H1 (cell line): ENCODE data around the gene HADHA. TPM values are rescaled to one million over a fixed set of nuclear protein-coding genes. Genes with fewer than 3 reads are reported as not detected.

Experiments
- BACH1 ChIP-seq: IDR thresholded peaks from 2 replicates; pipeline ENCODE4 v1.6.1; 2012; ENCODE audit warnings: low read length, improper control_type of control experiment
- CBX5 ChIP-seq: fragments of 300-800, 300-1000 bp; sonication (generic); IDR thresholded peaks from 2 replicates; pipeline ENCODE4 v1.7.1; 2016; ENCODE audit warnings: antibody characterized with exemption, low read length, low read depth
- CTBP2 ChIP-seq: IDR thresholded peaks from 2 replicates; pipeline ENCODE4 v1.7.0; 2011; ENCODE audit warnings: borderline replicate concordance, mild to moderate bottlenecking, moderate library complexity, mixed read lengths, low read length; ENCODE audit not compliant: insufficient read depth, insufficient read length
- EP300 ChIP-seq, 2 experiments: IDR thresholded peaks; 1 replicate in 1 of 2; 2 replicates in 1 of 2; pipeline ENCODE4 v1.6.1; 2011 to 2012; ENCODE audit warnings: low read depth in 2 of 2, low read length in 2 of 2, mild to moderate bottlenecking in 2 of 2, borderline replicate concordance in 1 of 2, inconsistent platforms in 1 of 2, moderate library complexity in 1 of 2
- FOSL1 ChIP-seq: IDR thresholded peaks from 2 replicates; pipeline ENCODE4 v1.6.1; 2011; ENCODE audit warnings: mild to moderate bottlenecking, low read depth, low read length, moderate library complexity; ENCODE audit not compliant: insufficient read depth
- GTF2F1 ChIP-seq: IDR thresholded peaks from 2 replicates; pipeline ENCODE4 v1.6.1; 2012; ENCODE audit warnings: low read depth, low read length, improper control_type of control experiment, borderline replicate concordance
- HDAC2 ChIP-seq, 2 experiments: fragments of 300-600 bp in 1 of 2; sonication (generic) in 1 of 2; IDR thresholded peaks; 2 replicates each; pipeline ENCODE4 v1.6.1; 2011 to 2012; ENCODE audit warnings: low read depth in 2 of 2, low read length in 2 of 2, mild to moderate bottlenecking in 2 of 2, moderate library complexity in 2 of 2, borderline replicate concordance in 1 of 2, inconsistent platforms in 1 of 2
- JUN ChIP-seq: IDR thresholded peaks from 2 replicates; pipeline ENCODE4 v1.6.1; 2011; ENCODE audit warnings: low read depth, mild to moderate bottlenecking, improper control_type of control experiment, low read length
- JUND ChIP-seq: IDR thresholded peaks from 2 replicates; pipeline ENCODE4 v1.6.1; 2011; ENCODE audit warnings: mild to moderate bottlenecking, improper control_type of control experiment, low read length
- NANOG ChIP-seq: IDR thresholded peaks from 2 replicates; pipeline ENCODE4 v1.6.1; 2011; ENCODE audit warnings: low read length, low read depth, mild to moderate bottlenecking, inconsistent platforms; ENCODE audit not compliant: insufficient read depth, poor library complexity, severe bottlenecking
- NRF1 ChIP-seq: IDR thresholded peaks from 2 replicates; pipeline ENCODE4 v1.6.1; 2011; ENCODE audit warnings: mild to moderate bottlenecking, low read depth, low read length, improper control_type of control experiment
- POLR2A ChIP-seq, 2 experiments: IDR thresholded peaks; 1 replicate in 1 of 2; 2 replicates in 1 of 2; pipeline ENCODE4 v1.6.1; 2011; ENCODE audit warnings: low read depth in 2 of 2, low read length in 2 of 2, mild to moderate bottlenecking in 2 of 2; ENCODE audit errors: control extremely low read depth in 1 of 2
- RNF2 ChIP-seq: fragments of 200-900, 300-1000 bp; sonication (generic); IDR thresholded peaks from 2 replicates; pipeline ENCODE4 v1.7.1; 2016; ENCODE audit warnings: borderline replicate concordance, low read depth, mild to moderate bottlenecking, antibody characterized with exemption, low read length; ENCODE audit not compliant: poor library complexity, severe bottlenecking; ENCODE audit errors: missing control alignments
- SAP30 ChIP-seq: fragments of 300-600 bp; sonication (generic); IDR thresholded peaks from 2 replicates; pipeline ENCODE4 v1.7.1; 2012; ENCODE audit warnings: low read length, moderate library complexity, mild to moderate bottlenecking, inconsistent platforms; ENCODE audit not compliant: insufficient read depth, insufficient replicate concordance
- SIN3A ChIP-seq, 2 experiments: IDR thresholded peaks in 1 of 2; conservative IDR thresholded peaks in 1 of 2; 2 replicates each; pipeline ENCODE4 v1.6.1; 2011 to 2012; ENCODE audit warnings: low read length in 2 of 2, improper control_type of control experiment in 1 of 2, low read depth in 1 of 2, mild to moderate bottlenecking in 1 of 2
- SIRT6 ChIP-seq: IDR thresholded peaks from one replicate; pipeline ENCODE4 v1.7.1; 2012; ENCODE audit warnings: low read length, inconsistent platforms
- SP1 ChIP-seq: IDR thresholded peaks from 2 replicates; pipeline ENCODE4 v1.6.1; 2011; ENCODE audit warnings: low read depth, low read length
- TAF7 ChIP-seq: optimal IDR thresholded peaks from 2 replicates; pipeline ENCODE3; 2011; ENCODE audit warnings: low read depth, mild to moderate bottlenecking, inconsistent platforms, low read length, moderate library complexity, borderline replicate concordance
- TBP ChIP-seq: IDR thresholded peaks from 2 replicates; pipeline ENCODE4 v1.6.1; 2011; ENCODE audit warnings: low read depth, low read length, improper control_type of control experiment
- ZNF274 ChIP-seq: IDR thresholded peaks from 2 replicates; pipeline ENCODE4 v1.7.0; 2012; ENCODE audit warnings: low read length, borderline replicate concordance; ENCODE audit errors: extremely low read depth
- polyA plus RNA-seq, 7 experiments: library from polyadenylated mRNA; depleted of rRNA in 3 of 7; stranded (reverse) in 5 of 7; unstranded in 2 of 7; fragments of >200 nt in 5 of 7; fragments of 200-250 nt in 2 of 7; gene quantifications; 1 replicate in 5 of 7; 2 replicates in 1 of 7; 4 replicates in 1 of 7; pipeline versions ENCODE4 v1.2.1 to v1.2.3, GENCODE V29; 2011 to 2013; ENCODE audit warnings: missing spikeins in 2 of 7, mixed read lengths in 2 of 7
- total RNA-seq: library from RNA; stranded (reverse); fragmentation: NEBNext Ultra II Directional; extraction: Animal tissue kit (Norgen Biotek cat#: 25700); gene quantifications from 2 replicates; pipeline ENCODE4 v1.2.1, GENCODE V29; 2021
- TF ChIP-seq, protein P1 (sequence below): IDR thresholded peaks from 2 replicates; pipeline ENCODE4 v1.6.1; 2012; ENCODE audit warnings: inconsistent platforms
- TF ChIP-seq, protein P2 (sequence below): IDR thresholded peaks from 2 replicates; pipeline ENCODE4 v1.6.1; 2011; ENCODE audit warnings: low read length, improper control_type of control experiment

Gene HADHA
- total and polyA plus RNA-seq, 2 of the 8 experiments (the other 6 are each of a cell fraction or from before 2014, with no cell fraction given): 64.6 to 131 TPM

DNA sequence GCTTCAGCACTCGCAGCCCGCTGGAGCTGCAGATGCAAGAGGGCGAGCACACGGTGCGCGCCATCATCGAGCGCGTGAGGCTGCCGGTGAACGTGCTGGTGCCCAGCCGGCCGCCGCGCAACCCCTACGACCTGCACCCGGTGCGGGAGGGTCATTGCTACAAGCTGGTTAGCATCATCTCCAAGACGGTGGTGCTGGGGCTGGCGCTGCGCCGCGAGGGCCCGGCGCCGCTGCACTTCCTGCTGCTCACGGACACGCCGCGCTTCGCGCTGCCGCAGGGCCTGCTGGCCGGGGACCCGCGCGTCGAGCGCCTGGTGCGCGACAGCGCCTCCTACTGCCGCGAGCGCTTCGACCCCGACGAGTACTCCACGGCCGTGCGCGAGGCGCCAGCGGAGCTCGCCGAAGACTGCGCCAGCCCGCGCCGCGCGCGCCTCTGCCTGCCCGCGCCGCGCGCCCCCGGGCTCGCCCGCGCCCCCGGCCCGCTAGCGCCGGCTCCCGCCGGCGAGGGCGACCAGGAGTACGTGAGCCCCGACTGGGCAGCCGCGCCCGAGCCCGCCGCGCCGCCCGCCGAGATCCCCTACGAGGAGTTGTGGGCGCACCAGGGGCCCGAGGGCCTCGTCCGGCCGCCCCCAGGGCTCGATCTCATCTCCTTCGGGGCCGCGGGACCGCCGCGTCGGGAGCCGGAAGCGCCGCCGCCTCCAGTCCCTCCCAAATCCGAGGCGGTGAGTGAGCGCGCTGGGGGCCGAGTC is 59.7 kb downstream of the HADHA start (continued):
- no peak for TF ChIP-seq POLR2A (IDR thresholded peaks at IDR 0.05; ENCODE audit: control extremely low read depth in 1 of 2, low read depth in 2 of 2, low read length in 2 of 2)
- no peak for TF ChIP-seq EP300 (IDR thresholded peaks at IDR 0.05; ENCODE audit: borderline replicate concordance in 1 of 2, low read depth in 2 of 2, low read length in 2 of 2)
- TF ChIP-seq CTBP2: no peak
- TF ChIP-seq, protein P1, sequence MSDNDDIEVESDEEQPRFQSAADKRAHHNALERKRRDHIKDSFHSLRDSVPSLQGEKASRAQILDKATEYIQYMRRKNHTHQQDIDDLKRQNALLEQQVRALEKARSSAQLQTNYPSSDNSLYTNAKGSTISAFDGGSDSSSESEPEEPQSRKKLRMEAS: peak; percentile 81
- TF ChIP-seq NANOG: no peak
- peak; percentile 86 for TF ChIP-seq BACH1
- no peak for TF ChIP-seq SIN3A (conservative IDR thresholded peaks at IDR 0.05 in 1 of 2, IDR thresholded peaks at IDR 0.05 in 1 of 2; ENCODE audit: low read depth in 1 of 2, low read length in 2 of 2)
- no peak for TF ChIP-seq JUND
- no peak for TF ChIP-seq FOSL1
- TF ChIP-seq RNF2: no peak
- TF ChIP-seq SP1: no peak
- peak; percentile 27 to 82; a peak in 3 of 4 replicates for TF ChIP-seq HDAC2 (IDR thresholded peaks at IDR 0.05; ENCODE audit: borderline replicate concordance in 1 of 2, low read depth in 2 of 2, low read length in 2 of 2)
- TF ChIP-seq SAP30: no peak
- TF ChIP-seq SIRT6: no peak
- TF ChIP-seq CBX5: no peak
- no peak for TF ChIP-seq ZNF274
- TF ChIP-seq, protein P2, sequence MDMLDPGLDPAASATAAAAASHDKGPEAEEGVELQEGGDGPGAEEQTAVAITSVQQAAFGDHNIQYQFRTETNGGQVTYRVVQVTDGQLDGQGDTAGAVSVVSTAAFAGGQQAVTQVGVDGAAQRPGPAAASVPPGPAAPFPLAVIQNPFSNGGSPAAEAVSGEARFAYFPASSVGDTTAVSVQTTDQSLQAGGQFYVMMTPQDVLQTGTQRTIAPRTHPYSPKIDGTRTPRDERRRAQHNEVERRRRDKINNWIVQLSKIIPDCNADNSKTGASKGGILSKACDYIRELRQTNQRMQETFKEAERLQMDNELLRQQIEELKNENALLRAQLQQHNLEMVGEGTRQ: no peak
- no peak for TF ChIP-seq TBP
- TF ChIP-seq NRF1: no peak
- TF ChIP-seq JUN: no peak
- no peak for TF ChIP-seq TAF7
- no peak; the same call in 1 of the 2 replicates for TF ChIP-seq GTF2F1
